NCI-H1694 (cell line): Measurements from ENCODE around the gene FTCD.

ENCODE experiments used
- DNase-seq: peaks from one replicate; lab custom pipeline; 2025; lab: John Stamatoyannopoulos, UW

The FTCD gene

DNA sequence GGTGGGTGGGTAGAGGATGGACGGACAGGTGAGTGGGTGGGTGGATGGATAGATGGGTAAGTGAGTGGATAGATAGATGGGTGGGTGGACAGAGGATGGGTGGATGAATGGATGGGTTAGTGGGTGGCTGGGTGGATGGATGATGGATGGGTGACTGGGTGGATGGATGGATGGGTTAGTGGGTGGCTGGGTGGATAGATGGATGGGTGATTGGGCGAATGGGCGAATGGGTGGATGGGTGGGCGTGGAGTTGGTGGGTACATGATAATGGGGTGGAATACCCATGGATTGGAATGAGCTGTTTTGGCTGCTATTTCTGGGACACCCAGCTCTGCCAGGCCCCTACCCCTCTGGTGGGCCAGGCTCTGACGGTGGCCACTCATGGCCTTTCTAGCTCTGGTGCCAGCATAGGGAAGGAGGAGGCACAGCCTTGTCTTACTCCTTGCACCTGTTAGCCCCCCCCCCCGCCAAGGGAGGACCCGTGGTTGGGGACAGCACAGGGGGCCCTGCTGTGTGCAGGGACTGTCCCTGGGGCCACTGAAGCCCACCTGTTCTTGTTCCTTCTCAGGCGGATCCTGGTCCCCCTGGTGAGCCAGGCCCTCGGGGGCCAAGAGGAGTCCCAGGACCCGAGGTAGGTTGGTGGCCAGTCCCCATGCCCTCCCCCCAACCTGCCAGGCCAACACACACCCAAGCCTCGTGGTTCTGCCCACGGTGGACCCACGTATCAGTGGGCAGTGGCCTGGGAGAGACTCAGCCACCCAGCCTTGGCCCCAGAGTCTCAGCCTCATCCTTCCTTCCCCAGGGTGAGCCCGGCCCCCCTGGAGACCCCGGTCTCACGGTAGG, 31.1 kb downstream of the FTCD start:
- no peak for DNase-seq

DNA sequence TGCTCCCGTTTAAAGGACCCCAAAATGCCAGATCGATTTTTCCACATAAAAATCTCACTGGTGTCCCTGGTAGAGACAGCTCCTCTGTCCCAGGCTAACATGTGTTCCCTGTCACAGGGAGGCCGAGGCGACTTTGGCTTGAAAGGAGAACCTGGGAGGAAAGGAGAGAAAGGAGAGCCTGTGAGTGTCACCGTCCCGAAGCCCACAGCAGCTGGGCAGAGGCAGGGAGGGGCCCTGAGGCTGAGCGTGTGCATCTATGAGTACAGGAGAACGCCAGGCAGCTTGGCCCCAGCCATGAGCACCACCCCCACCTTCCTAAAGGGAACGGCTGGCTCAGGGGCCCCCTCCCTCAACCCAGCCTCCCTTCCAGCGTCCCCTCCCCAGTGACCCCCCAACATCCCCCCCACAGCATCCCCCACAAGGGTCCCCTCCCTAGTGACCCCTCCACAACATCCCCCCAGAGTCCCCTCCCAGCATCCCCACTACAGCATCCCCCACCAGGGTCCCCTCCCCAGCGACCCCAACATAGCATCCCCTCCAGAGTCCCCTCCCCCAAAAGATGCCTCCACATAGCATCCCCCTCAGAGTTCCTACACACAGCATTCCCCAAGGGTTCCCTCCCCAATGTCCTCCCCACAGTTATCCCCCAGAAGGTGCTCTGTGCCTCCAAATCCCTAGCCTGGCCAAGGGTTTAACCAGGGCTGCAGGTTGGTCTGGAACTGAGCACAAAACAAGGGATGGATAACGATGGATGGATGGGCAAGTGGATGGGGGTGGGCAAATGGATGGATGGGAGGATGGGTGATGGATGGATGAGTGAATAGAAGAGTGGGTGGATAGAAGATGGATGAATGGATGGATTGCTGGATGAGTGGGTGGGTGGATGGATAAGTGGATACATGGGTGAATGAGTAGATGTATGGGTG, 32.4 kb downstream of the FTCD start:
- DNase-seq = no peak

DNA sequence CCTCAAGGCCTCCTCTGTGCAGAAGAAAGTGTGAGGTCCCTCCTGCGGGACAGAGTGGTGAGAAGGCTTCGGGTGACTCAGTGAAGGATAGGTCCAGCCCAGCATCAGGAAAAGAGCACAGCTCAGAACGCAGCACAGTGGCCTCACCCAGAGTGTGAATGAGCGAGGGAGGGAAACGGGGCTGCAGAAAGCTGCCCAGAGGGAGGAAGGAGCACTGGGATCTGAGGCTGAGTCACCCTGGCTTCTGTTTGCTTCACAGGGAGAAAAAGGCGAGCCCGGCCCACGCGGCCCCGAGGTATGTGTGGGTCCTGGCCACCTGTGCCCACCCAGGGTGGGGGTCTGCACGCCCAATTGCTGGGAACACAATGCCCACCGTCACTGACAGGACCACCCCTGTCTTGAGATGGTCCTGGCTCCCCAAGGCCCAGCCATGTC, 33.1 kb downstream of the FTCD start:
- no peak for DNase-seq

DNA sequence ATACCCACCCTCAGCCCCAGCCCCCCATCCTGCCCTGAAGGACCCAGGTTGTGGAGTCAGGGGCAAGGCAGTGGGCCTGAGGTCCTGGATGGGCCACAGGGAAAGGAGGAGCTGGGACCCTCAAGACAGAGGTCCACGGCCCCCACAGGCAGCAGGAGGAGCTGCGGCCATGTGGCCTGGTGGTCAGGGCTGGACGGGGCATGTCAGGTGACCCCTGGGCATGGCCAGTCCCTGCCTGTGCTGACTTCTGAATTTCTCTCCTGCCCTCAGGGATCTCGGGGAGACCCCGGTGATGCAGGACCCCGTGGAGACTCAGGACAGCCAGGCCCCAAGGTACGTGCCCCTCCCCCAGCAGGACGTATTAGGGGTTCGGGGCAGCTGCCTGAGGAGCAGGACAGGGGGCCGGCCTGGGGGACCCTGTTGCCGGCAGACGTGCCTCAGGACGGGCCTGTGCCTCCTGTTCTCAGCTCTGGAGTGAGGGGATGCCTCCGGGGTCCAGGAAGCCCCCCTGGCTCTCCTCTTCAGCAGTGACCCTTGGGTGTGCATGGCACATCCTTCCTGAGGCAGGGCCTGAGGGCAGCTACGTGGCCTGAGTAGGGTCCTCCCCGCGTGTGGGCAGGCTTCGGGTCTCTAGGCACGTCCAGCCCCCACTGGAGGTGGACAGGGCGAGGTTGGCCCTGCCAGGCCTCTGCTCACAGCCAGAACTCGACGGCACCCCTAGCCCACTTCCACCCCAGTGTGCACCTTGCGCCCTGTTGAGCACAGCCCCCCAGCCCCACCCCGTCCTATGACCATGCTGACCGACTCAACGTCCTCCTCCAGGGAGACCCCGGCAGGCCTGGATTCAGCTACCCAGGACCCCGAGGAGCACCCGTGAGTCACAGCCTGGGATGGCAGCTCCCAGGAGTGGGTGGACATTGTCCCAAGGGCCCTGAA, 33.8 kb downstream of the FTCD start:
- DNase-seq = no peak

DNA sequence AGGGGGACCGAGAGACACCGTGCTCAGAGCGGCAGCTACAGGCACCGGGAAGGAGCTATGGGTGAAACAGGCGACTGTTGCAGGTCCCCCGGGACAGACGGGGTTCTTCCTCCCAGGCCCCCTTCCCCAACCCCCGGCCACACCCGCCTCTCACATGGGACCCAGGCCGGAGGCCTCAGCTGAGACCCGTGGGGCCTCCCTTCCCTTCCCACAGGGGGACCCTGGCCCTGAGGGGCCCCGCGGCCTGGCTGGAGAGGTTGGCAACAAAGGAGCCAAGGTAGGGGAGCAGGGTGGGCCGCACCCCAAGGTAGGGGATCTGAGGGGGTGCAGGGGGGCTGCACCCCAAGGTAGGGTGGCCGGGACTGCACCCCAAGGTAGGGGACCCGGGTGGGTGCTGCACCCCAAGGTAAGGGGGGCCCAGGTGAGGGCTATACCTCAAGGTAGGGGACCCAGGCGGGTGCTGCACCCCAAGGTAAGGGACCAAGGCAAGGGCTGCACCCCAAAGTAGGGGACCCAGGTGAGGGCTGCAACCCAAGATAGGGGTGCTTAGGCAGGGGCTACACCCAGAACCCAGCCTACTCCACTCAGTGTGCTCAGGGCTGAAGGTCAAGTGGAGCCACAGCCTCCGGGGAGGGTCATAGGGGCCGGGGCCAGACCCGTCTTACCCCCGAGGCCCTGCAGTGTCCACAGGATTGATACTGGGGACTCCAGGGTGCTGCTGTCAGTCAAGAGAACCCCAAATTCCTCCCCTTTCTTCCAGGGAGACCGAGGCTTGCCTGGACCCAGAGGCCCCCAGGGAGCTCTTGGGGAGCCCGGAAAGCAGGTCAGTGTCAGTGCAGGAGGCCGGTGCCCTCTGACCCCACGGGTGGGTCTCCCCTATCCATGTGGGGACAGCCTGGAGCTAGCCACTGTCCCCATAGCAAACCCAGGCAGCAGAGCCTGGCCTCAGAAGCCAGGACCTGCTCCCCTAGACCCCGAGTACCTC, 34.8 kb downstream of the FTCD start:
- no peak for DNase-seq

DNA sequence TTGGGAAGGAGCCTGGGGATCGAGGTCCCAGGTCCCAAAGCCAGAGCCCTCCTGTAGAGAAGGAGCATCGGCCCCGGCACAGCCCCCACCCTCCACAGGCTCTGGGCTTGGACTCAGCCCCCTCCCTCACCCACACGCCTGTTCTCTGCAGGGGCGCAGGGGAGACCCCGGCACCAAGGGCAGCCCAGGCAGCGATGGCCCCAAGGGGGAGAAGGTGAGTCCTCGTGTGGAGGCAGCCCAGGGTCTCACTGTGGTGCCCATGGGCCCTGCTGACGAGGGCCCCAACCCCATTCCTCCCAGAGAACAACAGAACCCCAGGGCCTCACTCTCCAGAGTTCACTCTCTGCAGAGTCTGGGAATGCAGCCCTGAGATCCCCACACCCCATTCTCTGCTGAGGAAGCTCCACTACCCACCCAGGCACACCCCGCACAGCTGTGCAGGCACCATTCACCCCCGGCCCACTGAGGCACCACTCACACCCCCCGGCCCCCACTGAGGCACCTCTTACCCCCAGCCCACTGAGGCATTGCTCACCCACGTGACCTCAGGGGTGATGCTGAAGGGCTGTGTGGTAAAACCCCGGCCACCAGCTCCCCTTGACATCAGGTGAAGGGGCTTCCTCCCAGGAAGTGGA, 35.6 kb downstream of the FTCD start:
- no peak for DNase-seq

DNA sequence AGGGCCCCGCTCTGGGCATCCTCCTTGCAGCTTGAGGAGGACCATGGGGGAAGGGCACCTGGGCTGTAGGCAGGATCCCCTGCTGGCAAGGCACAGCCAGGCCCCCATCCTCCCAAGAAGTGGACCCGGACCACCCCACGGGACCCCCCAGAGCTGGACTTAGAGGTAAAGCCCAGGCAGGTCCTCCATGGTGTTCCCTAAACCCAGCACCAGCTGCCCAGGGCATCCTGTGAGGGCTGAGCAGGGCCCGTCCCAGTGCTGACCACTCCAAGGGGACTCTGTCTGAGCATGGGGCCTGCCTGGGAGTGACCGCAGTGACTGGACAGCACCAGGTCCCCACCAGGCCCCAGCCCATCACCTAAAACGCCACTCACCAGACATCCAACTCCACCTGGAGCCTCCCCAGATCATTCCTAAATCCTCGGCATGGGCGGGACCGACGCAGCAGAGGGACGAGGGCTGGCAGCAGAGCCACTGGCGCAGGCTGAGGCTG, 36.2 kb downstream of the FTCD start:
- DNase-seq = no peak

DNA sequence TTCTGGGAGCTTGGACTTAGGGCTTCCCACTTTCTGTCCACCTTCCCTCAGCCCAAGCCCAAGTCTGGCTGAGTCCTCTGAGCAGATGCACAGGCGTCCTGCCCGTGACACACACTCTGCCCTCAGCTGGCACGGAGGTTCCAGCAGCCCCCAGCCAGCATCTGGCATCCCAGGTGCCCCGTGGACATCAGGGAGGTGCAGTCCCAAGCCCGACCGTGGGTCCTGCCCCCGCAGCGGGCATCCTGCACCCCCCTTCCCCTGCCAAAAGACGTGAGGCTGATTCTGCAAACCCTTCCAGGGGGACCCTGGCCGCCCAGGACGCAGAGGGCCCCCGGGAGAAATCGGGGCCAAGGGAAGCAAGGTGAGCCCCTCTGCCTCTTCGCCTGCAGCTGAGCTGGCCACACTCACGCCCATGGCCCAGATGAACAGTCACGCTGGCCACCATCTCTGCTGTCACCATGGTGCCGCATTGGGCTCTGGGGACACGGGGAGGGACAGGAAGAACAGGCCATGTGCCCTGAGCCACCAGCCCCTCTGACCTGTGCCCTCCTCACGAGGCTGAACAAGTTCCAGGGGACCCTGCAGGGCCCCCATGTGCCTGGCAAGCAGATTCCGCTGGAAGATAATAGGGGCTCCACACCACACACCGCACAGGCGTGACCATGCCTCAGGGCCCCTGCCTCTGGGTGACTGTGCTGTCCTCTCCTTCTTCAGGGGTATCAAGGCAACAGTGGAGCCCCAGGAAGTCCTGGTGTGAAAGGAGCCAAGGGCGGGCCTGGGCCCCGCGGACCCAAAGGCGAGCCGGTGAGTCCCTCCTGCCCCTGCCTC, 36.8 kb downstream of the FTCD start:
- no peak for DNase-seq

DNA sequence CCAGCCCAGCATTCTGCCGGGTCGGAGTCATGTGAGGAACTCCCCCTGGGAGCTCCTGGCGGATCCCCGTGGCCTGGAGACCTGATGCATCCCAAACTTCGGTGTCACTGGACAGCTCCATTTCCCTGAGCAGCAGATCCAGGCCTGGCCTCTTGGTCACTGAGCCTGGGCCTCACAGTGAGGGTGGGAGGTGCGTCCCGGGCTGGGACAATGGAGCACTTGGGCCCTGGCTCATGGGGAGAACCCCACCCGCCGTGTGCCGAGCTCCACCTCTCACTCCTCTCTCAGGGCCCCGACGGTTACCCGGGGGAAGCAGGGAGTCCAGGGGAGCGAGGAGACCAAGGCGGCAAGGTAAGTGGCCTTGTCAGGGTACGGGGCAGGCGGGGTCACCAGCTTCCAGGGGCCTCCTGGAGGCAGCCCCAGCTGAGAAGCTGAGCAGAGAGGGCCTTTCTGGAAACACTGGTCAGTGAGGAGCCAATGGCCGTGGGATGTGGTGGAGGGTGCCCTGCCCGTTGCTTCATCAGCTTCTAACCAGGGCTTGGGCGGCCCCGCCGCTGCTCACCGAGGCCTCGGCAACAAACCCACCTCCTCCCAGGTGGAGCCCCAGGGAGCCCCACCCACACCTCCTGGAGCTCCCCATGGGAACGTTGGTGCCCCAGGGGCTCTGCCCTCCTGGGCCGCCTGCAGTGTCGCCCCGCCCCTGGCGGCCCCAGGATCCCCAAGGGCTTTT, 37.6 kb downstream of the FTCD start:
- no peak for DNase-seq

DNA sequence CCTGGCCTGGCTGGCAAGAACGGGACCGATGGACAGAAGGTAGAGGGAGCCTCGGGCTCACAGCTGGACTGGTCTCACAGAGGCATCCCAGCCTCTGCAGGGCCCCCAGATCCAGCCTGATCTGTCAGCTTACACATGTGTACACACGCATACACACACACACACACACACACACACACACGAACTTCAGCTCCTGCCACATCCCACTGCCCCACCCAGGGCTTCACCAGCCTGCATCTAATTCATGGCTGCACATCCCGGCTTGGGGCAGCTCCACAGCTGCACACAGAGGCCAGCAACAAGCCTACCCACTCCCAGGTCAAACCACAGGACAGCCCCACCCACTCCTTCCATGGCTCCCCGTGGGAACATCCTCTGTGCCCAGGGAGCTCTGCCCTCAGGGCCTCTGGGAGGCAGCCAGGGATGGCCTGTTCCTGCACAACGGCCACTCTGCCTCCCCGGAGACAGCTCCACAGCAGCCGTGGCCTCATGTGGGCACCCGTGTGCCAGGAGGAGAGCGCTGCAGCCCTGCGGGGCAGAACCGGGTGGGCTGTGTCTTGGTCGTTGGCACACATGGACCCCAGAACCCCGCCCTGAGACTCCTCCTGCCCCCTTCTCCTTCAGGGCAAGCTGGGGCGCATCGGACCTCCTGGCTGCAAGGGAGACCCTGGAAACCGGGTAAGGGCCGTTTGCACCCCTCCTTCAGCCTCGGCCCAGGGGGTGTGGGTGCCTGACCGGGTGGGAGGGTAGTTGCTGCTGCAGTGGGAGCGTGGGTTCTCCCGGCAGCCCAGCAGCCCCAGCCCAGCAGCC, 38.4 kb downstream of the FTCD start:
- DNase-seq = no peak

DNA sequence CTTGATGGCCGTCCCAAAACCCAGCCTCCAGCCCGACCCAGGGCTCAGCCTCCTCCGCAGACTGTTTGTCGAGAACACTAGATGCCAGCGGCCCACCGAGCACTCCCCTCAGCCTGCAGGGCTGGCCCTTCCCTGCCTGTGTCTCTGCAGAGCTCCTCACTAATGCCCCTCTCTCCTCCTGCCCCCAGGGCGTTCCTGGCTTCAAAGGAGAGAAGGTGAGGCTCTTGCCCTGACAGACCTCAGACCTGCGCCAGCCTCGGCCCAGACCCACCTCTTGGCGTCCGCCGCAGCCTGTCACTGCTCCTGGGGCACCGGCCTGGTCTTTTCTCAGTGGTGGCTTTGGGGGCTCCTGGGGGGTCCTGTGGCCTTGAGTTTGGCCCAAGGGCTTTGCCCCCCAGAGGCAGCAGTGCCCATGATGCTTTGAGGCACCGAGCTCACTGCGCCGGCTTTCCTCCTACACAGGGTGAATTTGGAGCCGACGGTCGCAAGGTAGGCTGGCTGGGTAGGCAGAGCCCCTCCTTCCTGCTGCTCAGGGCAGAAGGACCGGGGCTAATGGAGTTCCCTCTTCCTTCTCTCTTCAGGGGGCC, 39.1 kb downstream of the FTCD start:
- DNase-seq = no peak

DNA sequence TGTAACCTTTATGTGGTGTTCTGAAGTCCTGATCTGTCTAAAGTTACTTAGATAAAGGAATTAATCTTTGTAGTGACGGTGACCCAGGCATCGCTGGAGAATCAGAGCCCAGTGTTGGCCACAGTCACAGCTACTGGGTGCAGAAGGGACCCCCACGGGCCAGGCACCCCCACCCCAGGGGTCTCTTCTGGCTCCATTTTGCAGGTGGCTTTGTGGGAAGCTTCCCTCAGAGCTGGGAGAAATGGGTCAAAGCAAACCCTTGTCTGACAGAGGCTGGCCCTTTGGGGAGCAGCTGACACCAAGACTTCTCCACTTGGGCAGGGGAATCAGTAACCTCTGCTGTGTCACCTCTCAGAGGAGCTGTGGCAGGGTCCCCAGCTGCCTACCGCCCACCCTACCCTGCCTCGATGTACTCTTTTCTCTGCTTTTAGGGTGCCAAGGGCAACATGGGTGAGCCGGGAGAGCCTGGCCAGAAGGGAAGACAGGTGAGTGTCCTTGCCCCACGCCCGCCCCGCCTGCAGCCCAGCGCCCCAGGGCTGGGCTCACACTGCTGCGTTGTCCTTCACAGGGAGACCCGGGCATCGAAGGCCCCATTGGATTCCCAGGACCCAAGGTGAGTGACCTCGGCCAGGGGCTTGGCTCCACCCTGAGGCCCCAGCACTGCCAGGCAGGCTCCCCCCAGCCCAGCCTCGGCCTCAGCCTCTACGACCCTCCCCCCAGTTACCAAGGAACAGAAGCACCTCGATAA, 39.8 kb downstream of the FTCD start:
- no peak for DNase-seq

DNA sequence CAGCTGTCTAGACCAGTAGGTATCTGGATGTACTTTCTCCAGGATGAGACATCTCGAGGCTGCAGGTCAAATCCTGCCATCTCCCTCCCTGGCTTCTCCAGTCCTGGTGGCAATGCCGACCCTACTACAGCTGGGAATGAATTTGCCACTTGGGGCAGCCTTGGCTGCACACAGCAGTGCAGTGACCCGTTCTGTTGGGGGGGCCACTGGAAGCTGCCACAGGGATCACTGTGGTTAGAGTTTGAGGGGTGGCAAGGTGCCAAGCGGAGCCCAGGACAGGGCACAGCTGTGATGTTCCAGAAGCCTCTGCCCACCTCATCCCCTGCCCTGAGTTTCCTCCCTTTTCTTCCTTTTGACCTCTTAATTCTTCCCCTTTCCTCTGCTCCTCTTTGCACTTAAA, 40.4 kb downstream of the FTCD start:
- DNase-seq = no peak

DNA sequence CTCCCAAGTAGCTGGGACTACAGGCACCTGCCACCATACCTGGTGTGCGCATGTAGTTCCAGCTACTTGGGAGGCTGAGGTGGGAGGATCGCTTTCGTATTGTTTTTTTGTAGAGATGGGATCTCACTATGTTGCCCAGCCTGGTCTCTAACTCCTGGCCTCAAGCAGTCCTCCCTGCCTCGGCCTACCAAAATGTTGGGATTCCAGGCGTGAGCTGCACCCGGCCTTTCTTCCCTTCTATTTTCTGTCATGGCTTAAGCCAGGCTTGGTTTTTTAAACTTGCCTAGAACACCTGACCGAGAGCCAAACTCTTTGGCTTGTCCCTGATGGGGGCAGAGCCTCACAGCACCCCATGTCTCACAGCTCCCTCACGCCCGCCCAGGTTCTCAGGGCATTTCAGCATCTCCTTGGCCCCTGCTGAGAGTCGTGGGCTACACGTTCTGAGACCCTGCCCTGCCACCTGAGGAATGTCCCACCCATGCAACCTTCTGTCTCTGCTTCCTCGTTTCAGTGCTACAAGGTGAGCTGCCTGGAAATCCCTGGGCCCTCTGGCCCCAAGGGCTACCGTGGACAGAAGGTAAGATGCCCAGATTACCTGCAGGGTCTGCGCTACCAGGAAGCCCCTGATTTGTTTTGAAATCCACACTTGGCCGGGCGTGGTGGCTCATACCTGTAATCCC, 41.7 kb downstream of the FTCD start:
- DNase-seq = no peak

DNA sequence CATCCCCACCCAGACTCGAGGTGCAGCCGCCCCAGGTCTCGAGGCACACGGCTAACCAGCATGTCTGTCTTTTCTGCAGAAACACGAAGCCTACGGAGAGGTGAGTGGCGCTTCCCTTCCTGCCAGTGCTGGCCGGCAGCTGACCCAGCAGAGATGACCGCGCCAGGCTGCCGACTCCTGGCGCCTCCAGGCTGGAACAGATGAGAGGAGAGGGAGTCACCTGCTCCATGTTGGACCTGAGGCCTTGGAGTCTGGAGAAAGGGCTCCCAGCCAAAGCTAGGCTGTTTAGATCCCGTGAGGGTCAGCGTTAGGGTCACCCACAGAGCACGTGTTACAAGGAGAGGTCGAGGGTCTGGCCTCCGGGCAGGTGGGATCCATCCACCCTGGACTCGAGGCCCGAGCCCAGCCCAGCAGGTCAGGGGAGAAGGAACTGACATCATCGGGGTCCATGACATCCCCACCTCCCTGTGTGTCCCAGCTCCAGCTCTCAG, 42.6 kb downstream of the FTCD start:
- no peak for DNase-seq
